ENCODE data around the gene ST7.

DNA sequence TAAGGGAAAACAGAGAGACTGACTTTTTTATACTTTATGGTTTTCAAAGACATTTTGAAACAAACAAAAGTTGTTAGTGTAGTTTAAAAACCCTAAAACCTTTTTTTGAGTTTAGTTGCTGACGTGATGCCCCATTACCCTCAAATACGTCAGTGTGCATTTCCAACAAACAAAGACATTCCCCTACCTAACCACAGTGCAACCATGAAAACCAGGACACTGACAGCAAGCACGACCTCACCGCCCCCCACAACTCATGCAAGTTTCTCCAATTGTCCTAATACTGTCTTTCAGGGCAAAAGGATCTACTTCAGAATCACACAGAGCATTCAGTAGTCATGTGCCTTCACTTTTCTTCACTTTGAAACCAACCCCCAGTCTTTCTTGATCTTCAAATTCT is 294.5 kb downstream of the ST7 start:
- TF ChIP-seq PHB2 (IDR thresholded peaks at IDR 0.05; ENCODE audit: partially characterized antibody) (no peak), RFX5 (IDR thresholded peaks at IDR 0.05; ENCODE audit: low read depth, low read length) (no peak), EZH2 (conservative IDR thresholded peaks at IDR 0.05; ENCODE audit: low read depth, low read length) (no peak), ZNF143 (CRISPR knock-in tag; IDR thresholded peaks at IDR 0.05) (no peak), ZNF589 (CRISPR knock-in tag; conservative IDR thresholded peaks at IDR 0.05) (no peak), CBX2 (IDR thresholded peaks at IDR 0.05; ENCODE audit: low read depth, low read length) (no peak), CBX2 (CRISPR knock-in tag; IDR thresholded peaks at IDR 0.05; ENCODE audit: low read depth) (no peak)
- TF ChIP-seq, protein P1, sequence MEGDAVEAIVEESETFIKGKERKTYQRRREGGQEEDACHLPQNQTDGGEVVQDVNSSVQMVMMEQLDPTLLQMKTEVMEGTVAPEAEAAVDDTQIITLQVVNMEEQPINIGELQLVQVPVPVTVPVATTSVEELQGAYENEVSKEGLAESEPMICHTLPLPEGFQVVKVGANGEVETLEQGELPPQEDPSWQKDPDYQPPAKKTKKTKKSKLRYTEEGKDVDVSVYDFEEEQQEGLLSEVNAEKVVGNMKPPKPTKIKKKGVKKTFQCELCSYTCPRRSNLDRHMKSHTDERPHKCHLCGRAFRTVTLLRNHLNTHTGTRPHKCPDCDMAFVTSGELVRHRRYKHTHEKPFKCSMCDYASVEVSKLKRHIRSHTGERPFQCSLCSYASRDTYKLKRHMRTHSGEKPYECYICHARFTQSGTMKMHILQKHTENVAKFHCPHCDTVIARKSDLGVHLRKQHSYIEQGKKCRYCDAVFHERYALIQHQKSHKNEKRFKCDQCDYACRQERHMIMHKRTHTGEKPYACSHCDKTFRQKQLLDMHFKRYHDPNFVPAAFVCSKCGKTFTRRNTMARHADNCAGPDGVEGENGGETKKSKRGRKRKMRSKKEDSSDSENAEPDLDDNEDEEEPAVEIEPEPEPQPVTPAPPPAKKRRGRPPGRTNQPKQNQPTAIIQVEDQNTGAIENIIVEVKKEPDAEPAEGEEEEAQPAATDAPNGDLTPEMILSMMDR (CRISPR knock-in tag; IDR thresholded peaks at IDR 0.05), result no peak
- TF ChIP-seq, protein P2, sequence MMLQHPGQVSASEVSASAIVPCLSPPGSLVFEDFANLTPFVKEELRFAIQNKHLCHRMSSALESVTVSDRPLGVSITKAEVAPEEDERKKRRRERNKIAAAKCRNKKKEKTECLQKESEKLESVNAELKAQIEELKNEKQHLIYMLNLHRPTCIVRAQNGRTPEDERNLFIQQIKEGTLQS (CRISPR knock-in tag; IDR thresholded peaks at IDR 0.05), result no peak
- TF ChIP-seq, protein P3, sequence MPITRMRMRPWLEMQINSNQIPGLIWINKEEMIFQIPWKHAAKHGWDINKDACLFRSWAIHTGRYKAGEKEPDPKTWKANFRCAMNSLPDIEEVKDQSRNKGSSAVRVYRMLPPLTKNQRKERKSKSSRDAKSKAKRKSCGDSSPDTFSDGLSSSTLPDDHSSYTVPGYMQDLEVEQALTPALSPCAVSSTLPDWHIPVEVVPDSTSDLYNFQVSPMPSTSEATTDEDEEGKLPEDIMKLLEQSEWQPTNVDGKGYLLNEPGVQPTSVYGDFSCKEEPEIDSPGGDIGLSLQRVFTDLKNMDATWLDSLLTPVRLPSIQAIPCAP (CRISPR knock-in tag; IDR thresholded peaks at IDR 0.05; ENCODE audit: low read depth), result no peak
- TF ChIP-seq, protein P4, sequence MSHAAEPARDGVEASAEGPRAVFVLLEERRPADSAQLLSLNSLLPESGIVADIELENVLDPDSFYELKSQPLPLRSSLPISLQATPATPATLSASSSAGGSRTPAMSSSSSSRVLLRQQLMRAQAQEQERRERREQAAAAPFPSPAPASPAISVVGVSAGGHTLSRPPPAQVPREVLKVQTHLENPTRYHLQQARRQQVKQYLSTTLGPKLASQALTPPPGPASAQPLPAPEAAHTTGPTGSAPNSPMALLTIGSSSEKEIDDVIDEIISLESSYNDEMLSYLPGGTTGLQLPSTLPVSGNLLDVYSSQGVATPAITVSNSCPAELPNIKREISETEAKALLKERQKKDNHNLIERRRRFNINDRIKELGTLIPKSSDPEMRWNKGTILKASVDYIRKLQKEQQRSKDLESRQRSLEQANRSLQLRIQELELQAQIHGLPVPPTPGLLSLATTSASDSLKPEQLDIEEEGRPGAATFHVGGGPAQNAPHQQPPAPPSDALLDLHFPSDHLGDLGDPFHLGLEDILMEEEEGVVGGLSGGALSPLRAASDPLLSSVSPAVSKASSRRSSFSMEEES (CRISPR knock-in tag; IDR thresholded peaks at IDR 0.05), result no peak
